Ovary (tissue), 3 donors: ENCODE measurements around the gene FEM1C.

ENCODE experiments used
- CTCF ChIP-seq, 3 donors: fragments of 450-650 bp in 2 of 3; fragments of 200-600 bp in 1 of 3; IDR thresholded peaks; one replicate each; pipeline versions ENCODE4 v1.5.1 to v1.8.0; 2016 to 2022; ENCODE audit warnings: antibody characterized with exemption in 3 of 3, mild to moderate bottlenecking in 1 of 3
- EP300 ChIP-seq: sonication (generic); formaldehyde crosslinking; IDR thresholded peaks from one replicate; pipeline ENCODE4 v1.6.1; 2017; ENCODE audit warnings: antibody characterized with exemption
- POLR2A ChIP-seq: fragments of 450-650 bp; IDR thresholded peaks from one replicate; pipeline ENCODE4 v1.6.1; 2017; ENCODE audit warnings: antibody characterized with exemption, mild to moderate bottlenecking, moderate library complexity
- donor health status: DM: no; HTN: no; CAD: no.

GRCh38 chr5:115571441-115571878 lies 26.9 kb upstream of the FEM1C start:
- TF ChIP-seq CTCF (IDR thresholded peaks at IDR 0.05) (no peak), POLR2A (no peak), EP300 (no peak)
